GM13977 (cell line): ENCODE measurements around the gene GSK3A.
"Not testable (repeated sequence)": the region's sequence is repeated elsewhere in the genome, so short reads cannot be mapped to it uniquely, and the experiment has no call there.

ENCODE experiments used
- DNase-seq: peaks from one replicate; pipeline ENCODE4 v3.0.0; 2012; ENCODE audit warnings: low spot score
- in situ Hi-C: fragments of 300-500 bp; cut with MboI; formaldehyde crosslinking; loops from one replicate; pipeline ENCODE4 v1.12.0; 2022; ENCODE audit warnings: low sequenced_read_pairs, low pct_unique_long_range_greater_than_20kb, mixed read lengths, inconsistent platforms; ENCODE audit not compliant: unreplicated experiment
- TF ChIP-seq, protein P1 (sequence below): IDR thresholded peaks from 2 replicates; pipeline ENCODE4 v1.5.1; 2012; ENCODE audit warnings: mild to moderate bottlenecking, control low read depth; ENCODE audit not compliant: insufficient read depth; ENCODE audit errors: extremely low read depth, missing control alignments

Gene GSK3A

GRCh38 chr19:42269478-42270345 is 27.3 kb upstream of the GSK3A start:
- in situ Hi-C loops, result no loop called here
- no peak for DNase-seq

GRCh38 chr19:42268704-42269477 is 26.5 kb upstream of the GSK3A start, which contains the start of gene CIC:
Gene CIC, plus strand, starts transcription at chr19:42269252. Its CDS starts 2,532 bp downstream, at chr19:42271784.
- in situ Hi-C loops, result no loop called here
- TF ChIP-seq, protein P1, sequence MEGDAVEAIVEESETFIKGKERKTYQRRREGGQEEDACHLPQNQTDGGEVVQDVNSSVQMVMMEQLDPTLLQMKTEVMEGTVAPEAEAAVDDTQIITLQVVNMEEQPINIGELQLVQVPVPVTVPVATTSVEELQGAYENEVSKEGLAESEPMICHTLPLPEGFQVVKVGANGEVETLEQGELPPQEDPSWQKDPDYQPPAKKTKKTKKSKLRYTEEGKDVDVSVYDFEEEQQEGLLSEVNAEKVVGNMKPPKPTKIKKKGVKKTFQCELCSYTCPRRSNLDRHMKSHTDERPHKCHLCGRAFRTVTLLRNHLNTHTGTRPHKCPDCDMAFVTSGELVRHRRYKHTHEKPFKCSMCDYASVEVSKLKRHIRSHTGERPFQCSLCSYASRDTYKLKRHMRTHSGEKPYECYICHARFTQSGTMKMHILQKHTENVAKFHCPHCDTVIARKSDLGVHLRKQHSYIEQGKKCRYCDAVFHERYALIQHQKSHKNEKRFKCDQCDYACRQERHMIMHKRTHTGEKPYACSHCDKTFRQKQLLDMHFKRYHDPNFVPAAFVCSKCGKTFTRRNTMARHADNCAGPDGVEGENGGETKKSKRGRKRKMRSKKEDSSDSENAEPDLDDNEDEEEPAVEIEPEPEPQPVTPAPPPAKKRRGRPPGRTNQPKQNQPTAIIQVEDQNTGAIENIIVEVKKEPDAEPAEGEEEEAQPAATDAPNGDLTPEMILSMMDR, result no peak
- peak; percentile 97 for DNase-seq

More at GRCh38 chr19:42269478-42270345, 27.3 kb upstream of the GSK3A start:
- TF ChIP-seq, protein P1, result no peak

DNA sequence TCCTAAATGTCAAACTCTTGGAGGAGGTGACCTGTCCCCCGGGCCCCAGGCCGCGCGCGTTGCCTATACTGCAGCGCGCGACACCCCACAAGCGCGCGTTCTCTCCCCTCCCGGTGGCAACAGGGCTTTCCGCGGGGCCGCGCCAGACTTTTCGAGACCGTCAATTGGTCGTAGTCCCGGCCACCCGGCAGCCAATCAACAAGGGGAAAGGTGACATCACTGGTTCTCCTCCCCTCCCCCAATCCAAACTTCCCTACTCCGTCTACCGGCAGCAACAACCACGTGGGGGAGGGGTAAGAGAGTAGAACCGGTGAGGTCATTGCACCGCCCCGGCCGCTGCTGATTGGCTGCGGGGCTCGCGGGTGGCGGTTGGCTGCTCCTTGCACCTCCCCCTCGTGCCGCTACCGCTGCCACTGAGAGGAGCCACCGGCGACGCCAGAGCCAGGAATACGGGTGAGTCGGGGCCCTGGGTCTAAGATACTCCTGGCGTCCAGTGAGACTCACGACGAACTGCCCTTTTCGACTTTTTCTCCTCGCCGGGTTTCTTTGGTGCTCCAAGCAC is 25.8 kb upstream of the GSK3A start:
- TF ChIP-seq, protein P1, result no peak
- DNase-seq, result peak; percentile 93
- in situ Hi-C loops, result no loop called here

DNA sequence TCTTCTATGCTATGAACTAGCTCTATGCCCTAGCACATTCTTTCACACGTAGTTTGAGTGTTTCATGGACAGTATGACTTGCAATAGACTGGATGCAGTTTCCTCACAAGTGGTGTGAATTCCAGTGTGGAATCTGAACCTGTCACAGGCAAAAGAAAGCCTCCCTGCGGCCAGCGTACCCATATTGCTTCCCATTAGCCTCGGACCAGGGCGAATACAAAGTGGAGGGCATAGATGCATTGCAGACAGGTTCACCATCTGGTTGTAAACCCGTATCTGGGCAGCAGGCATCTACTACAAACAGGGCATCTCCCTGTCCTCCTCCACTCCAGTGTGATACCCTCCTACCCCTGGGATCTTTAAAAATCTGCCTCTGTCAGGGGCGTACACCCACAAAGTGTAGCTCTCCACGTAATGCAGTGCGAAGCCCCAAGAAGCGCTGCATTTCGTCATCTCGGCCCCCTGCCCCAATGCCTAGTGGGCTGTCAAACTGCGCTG is 25.3 kb upstream of the GSK3A start:
- DNase-seq, result no peak

GRCh38 chr19:42266928-42267603 is 24.7 kb upstream of the GSK3A start:
- in situ Hi-C loops, DNase-seq: not testable (repeated sequence)

More for the DNA sequence above, 25.3 kb upstream of the GSK3A start:
- in situ Hi-C loops, result no loop called here
- TF ChIP-seq, protein P1, result no peak

GRCh38 chr19:42266105-42266504 is 23.7 kb upstream of the GSK3A start:
- DNase-seq, in situ Hi-C loops: not testable (repeated sequence)

DNA sequence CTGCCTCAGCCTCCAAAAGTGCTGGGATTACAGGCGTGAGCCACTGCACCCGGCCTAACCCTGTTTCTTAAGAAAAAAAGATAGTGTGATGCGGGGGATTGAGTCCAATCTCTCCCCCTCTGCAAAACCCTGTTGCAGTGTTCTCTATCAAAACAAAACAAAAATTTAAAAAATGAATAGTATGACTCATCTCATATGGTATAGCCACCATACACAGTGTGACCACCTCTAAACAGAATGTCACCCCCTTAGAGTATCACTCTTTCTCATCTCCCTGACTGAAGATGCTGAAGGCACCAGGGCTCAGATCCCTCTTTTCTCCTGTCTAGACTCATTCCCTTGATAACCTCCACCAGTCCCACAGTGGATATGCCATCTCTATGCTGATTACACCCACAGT is 19.4 kb upstream of the GSK3A start:
- in situ Hi-C loops, result no loop called here
- DNase-seq, result no peak
- TF ChIP-seq, protein P1, result no peak

GRCh38 chr19:42257842-42258241 is 15.4 kb upstream of the GSK3A start:
- in situ Hi-C loops, DNase-seq: not testable (repeated sequence)
